K562 (cell line): ENCODE results near the gene BTBD18. TPM values are rescaled to one million over a fixed set of nuclear protein-coding genes. Genes with fewer than 3 reads are reported as not detected.
A peak's percentile ranks its signal among the peaks of the same experiment; 100 is the strongest.

Experiments used
- ARID1B ChIP-seq: fragments of 450-650 bp; IDR thresholded peaks from 2 replicates; pipeline ENCODE4 v1.6.1; 2016; ENCODE audit warnings: antibody characterized with exemption, mild to moderate bottlenecking, inconsistent platforms
- ARNT ChIP-seq, 2 experiments: fragments of 450-650 bp; IDR thresholded peaks; 2 replicates each; pipeline ENCODE4 v1.6.1; 2016; ENCODE audit warnings: mild to moderate bottlenecking in 1 of 2
- CHD1 ChIP-seq: fragments of 200-600 bp; sonication (generic); IDR thresholded peaks from one replicate; pipeline ENCODE4 v1.6.1; 2012; ENCODE audit warnings: mild to moderate bottlenecking, moderate library complexity, low read length, inconsistent platforms
- CREBBP ChIP-seq: IDR thresholded peaks from one replicate; pipeline ENCODE4 v1.6.1; 2012; ENCODE audit warnings: low read depth, mild to moderate bottlenecking, control low read depth, inconsistent platforms, low read length
- CSDE1 ChIP-seq, 2 experiments: fragments of 450-650 bp; IDR thresholded peaks; 2 replicates each; pipeline ENCODE4 v1.6.1; 2016; ENCODE audit warnings: mild to moderate bottlenecking in 1 of 2
- HLTF ChIP-seq: fragments of 450-650 bp; IDR thresholded peaks from 2 replicates; pipeline ENCODE4 v1.6.1; 2016
- IFI16 ChIP-seq: fragments of 250-450 bp; sonication (Bioruptor Pico); IDR thresholded peaks from 2 replicates; pipeline ENCODE4 v2.1.2; 2022; ENCODE audit warnings: mild to moderate bottlenecking, inconsistent platforms
- KAT2B ChIP-seq: IDR thresholded peaks from one replicate; pipeline ENCODE4 v1.6.1; 2012; ENCODE audit warnings: low read depth, mild to moderate bottlenecking, control low read depth, inconsistent platforms, low read length, moderate library complexity
- KAT7 ChIP-seq: sonication (generic); formaldehyde crosslinking; IDR thresholded peaks from 2 replicates; pipeline ENCODE4 v1.8.0; 2022; ENCODE audit warnings: missing genetic modification reagents, mild to moderate bottlenecking, borderline replicate concordance
- KAT8 ChIP-seq: fragments of 450-650 bp; IDR thresholded peaks from 2 replicates; pipeline ENCODE4 v1.6.1; 2016; ENCODE audit warnings: low read depth, mild to moderate bottlenecking
- KDM5B ChIP-seq: fragments of 200-600 bp; sonication (generic); IDR thresholded peaks from 2 replicates; pipeline ENCODE4 v1.6.1; 2012; ENCODE audit warnings: low read depth, mild to moderate bottlenecking, moderate library complexity, low read length, control low read depth, inconsistent platforms; ENCODE audit not compliant: insufficient replicate concordance
- MYC ChIP-seq, 2 experiments: fragments of 250-450 bp in 1 of 2; sonication (Bioruptor Pico) in 1 of 2; IDR thresholded peaks; 2 replicates each; pipeline versions ENCODE4 v1.5.1 to v1.6.1; 2012 to 2021; ENCODE audit warnings: low read depth in 2 of 2, borderline replicate concordance in 1 of 2, improper control_type of control experiment in 1 of 2, low read length in 1 of 2, mild to moderate bottlenecking in 1 of 2, moderate library complexity in 1 of 2
- NCOA1 ChIP-seq: fragments of 450-650 bp; IDR thresholded peaks from 2 replicates; pipeline ENCODE4 v1.6.1; 2016; ENCODE audit warnings: low read depth
- NFIC ChIP-seq: fragments of 450-650 bp; IDR thresholded peaks from 2 replicates; pipeline ENCODE4 v1.6.1; 2017; ENCODE audit warnings: mild to moderate bottlenecking, inconsistent platforms
- PHB2 ChIP-seq: fragments of 450-650 bp; IDR thresholded peaks from 2 replicates; pipeline ENCODE4 v1.6.1; 2017; ENCODE audit warnings: low read depth
- POLR2H ChIP-seq: IDR thresholded peaks from 2 replicates; pipeline ENCODE4 v1.6.1; 2016; ENCODE audit warnings: missing genetic modification characterization, low read depth, mild to moderate bottlenecking, control low read depth, missing compliant biosample characterization, moderate library complexity
- SIN3A ChIP-seq, 2 experiments: fragments of 150-350 bp in 1 of 2; IDR thresholded peaks; 2 replicates each; pipeline ENCODE4 v1.6.1; 2011 to 2016; ENCODE audit warnings: borderline replicate concordance in 2 of 2, low read depth in 2 of 2, low read length in 2 of 2, mild to moderate bottlenecking in 2 of 2, moderate library complexity in 2 of 2; ENCODE audit not compliant: control insufficient read depth in 1 of 2
- SMARCA5 ChIP-seq: fragments of 450-650 bp; IDR thresholded peaks from 2 replicates; pipeline ENCODE4 v1.6.1; 2016
- SPI1 ChIP-seq: IDR thresholded peaks from 2 replicates; pipeline ENCODE4 v1.6.1; 2011; ENCODE audit warnings: low read depth, low read length, control low read depth, borderline replicate concordance
- TCF3 ChIP-seq: sonication (generic); formaldehyde crosslinking; IDR thresholded peaks from 2 replicates; pipeline ENCODE4 v1.4.0; 2020; ENCODE audit warnings: mild to moderate bottlenecking, missing genetic modification reagents
- ZNF239 ChIP-seq: fragments of 250-450 bp; sonication (Bioruptor Pico); IDR thresholded peaks from 2 replicates; pipeline ENCODE4 v1.4.0; 2020; ENCODE audit warnings: mild to moderate bottlenecking
- ZNF316 ChIP-seq: fragments of 450-650 bp; IDR thresholded peaks from 2 replicates; pipeline ENCODE4 v1.6.1; 2016
- polyA plus RNA-seq, 8 experiments: library from polyadenylated mRNA; depleted of rRNA in 4 of 8; stranded (reverse) in 5 of 8; unstranded in 3 of 8; fragments of >200 nt; fragmentation: Nextera tagmentation in 2 of 8; fragmentation: Illumina TruSeq in 1 of 8; extraction: Ambion mirVana in 2 of 8; extraction: Trizol in 1 of 8; gene quantifications; 2 replicates each; pipeline versions ENCODE4 v1.2.1 to v1.2.3, GENCODE V29; 2011 to 2014; ENCODE audit warnings: inconsistent platforms in 1 of 8, missing spikeins in 1 of 8
- total RNA-seq, 7 experiments: library from RNA; depleted of rRNA in 6 of 7; stranded (reverse); fragments of >200 nt in 6 of 7; fragmentation: Illumina TruSeq in 2 of 7; extraction: Trizol in 2 of 7; gene quantifications; 2 replicates each; pipeline versions ENCODE4 v1.2.1 to v1.2.3, GENCODE V29; 2011 to 2021; ENCODE audit warnings: low replicate concordance in 1 of 7
- TF ChIP-seq, protein P1 (sequence below): fragments of 250-450 bp; sonication (Bioruptor Pico); IDR thresholded peaks from 2 replicates; pipeline ENCODE4 v1.6.1; 2021; ENCODE audit warnings: mild to moderate bottlenecking
- TF ChIP-seq, protein P2 (sequence below), 2 experiments: fragments of 450-650 bp in 1 of 2; IDR thresholded peaks; 2 replicates each; pipeline ENCODE4 v1.6.1; 2011 to 2017; ENCODE audit warnings: low read depth in 2 of 2, antibody characterized with exemption in 1 of 2, borderline replicate concordance in 1 of 2, low read length in 1 of 2, mild to moderate bottlenecking in 1 of 2, mixed read lengths in 1 of 2; ENCODE audit not compliant: control insufficient read depth in 1 of 2

Gene BTBD18
- total and polyA plus RNA-seq, 9 of the 15 experiments (the other 6 are each of a cell fraction or from before 2014, with no cell fraction given) = 0.06 TPM; not detected in 8

DNA sequence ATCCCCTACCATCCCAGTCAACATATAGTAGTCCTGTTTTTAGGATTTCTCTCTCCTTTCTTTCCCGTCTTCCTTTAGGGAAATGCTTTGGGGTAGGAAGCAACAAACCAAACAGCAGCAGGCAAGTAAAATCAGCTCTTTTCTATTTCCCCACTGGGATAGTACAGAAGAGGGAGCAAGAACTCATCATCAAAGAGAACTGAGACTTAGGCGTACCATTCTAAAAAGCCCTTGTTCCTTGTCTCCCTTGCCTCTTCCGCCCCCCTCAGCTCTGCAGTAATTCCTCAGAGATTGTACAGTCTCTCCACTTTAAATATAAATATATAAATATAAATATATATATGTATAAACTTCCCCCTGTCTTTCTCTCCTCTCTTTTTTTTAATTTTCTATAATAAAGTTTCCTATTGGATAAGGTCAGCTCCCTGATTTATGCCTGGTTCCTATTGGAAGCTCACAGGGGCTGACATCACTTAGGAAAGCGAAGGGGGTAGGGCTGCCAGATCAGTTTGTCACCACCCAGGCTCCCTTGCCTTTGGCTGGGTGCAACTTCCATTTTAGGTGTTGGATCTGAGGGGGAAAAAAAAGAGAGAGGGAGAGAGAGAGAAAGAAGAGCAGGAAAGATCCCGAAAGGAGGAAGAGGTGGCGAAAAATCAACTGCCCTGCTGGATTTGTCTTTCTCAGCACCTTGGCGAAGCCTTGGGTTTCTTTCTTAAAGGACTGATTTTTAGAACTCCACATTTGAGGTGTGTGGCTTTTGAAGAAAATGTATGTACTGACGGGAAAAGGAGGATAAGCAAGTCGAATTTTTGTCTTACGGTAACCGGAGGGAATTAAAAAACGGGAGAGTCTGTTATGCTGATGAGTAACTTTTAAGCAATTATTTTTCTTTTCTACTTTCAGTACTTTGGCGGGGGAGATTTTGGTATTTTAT, 9.9 kb upstream of the BTBD18 start, which contains the start of gene CTNND1 (continued):
- 0 out of 2 replicates have a peak, but pooled peaks have one; percentile 9 for TF ChIP-seq TCF3
- TF ChIP-seq KAT2B = no peak
- TF ChIP-seq CHD1 = no peak
- TF ChIP-seq ZNF239 = no peak
- TF ChIP-seq SIN3A (IDR thresholded peaks at IDR 0.05; ENCODE audit: borderline replicate concordance in 2 of 2, control insufficient read depth in 1 of 2, low read depth in 2 of 2, low read length in 2 of 2) = peak; percentile 24 to 36; a peak in 1 of 4 replicates
- TF ChIP-seq SMARCA5 = no peak
- TF ChIP-seq ARNT (IDR thresholded peaks at IDR 0.05) = peak; percentile 70 to 72; a peak in 3 of 4 replicates
- no peak for TF ChIP-seq KAT7 (CRISPR knock-in tag)
- TF ChIP-seq CREBBP = no peak
- TF ChIP-seq CSDE1 (IDR thresholded peaks at IDR 0.05) = no peak
- TF ChIP-seq HLTF = 0 out of 2 replicates have a peak, but pooled peaks have one; percentile 28
- 0 out of 2 replicates have a peak, but pooled peaks have one; percentile 25 for TF ChIP-seq NCOA1
- peak; percentile 65 for TF ChIP-seq NFIC
- TF ChIP-seq IFI16 (CRISPR knock-in tag) = no peak
- peak; percentile 73 for TF ChIP-seq KDM5B
- peak; percentile 90 for TF ChIP-seq KAT8
- TF ChIP-seq, protein P1, sequence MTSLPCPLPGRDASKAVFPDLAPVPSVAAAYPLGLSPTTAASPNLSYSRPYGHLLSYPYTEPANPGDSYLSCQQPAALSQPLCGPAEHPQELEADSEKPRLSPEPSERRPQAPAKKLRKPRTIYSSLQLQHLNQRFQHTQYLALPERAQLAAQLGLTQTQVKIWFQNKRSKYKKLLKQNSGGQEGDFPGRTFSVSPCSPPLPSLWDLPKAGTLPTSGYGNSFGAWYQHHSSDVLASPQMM = no peak
- TF ChIP-seq SPI1 = no peak
- TF ChIP-seq ZNF316 = peak; percentile 79
- TF ChIP-seq ARID1B = peak; percentile 16; the same call in 1 of the 2 replicates
- peak; percentile 58; the same call in 1 of the 2 replicates for TF ChIP-seq MYC (IDR thresholded peaks at IDR 0.05; ENCODE audit: low read depth, low read length)
- TF ChIP-seq MYC (CRISPR knock-in tag; IDR thresholded peaks at IDR 0.05; ENCODE audit: borderline replicate concordance, low read depth) = no peak
- TF ChIP-seq POLR2H (tag) = peak; percentile 94
- TF ChIP-seq PHB2 = no peak
- TF ChIP-seq, protein P2, sequence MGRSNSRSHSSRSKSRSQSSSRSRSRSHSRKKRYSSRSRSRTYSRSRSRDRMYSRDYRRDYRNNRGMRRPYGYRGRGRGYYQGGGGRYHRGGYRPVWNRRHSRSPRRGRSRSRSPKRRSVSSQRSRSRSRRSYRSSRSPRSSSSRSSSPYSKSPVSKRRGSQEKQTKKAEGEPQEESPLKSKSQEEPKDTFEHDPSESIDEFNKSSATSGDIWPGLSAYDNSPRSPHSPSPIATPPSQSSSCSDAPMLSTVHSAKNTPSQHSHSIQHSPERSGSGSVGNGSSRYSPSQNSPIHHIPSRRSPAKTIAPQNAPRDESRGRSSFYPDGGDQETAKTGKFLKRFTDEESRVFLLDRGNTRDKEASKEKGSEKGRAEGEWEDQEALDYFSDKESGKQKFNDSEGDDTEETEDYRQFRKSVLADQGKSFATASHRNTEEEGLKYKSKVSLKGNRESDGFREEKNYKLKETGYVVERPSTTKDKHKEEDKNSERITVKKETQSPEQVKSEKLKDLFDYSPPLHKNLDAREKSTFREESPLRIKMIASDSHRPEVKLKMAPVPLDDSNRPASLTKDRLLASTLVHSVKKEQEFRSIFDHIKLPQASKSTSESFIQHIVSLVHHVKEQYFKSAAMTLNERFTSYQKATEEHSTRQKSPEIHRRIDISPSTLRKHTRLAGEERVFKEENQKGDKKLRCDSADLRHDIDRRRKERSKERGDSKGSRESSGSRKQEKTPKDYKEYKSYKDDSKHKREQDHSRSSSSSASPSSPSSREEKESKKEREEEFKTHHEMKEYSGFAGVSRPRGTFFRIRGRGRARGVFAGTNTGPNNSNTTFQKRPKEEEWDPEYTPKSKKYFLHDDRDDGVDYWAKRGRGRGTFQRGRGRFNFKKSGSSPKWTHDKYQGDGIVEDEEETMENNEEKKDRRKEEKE (IDR thresholded peaks at IDR 0.05; ENCODE audit: borderline replicate concordance in 1 of 2, control insufficient read depth in 1 of 2, low read depth in 2 of 2, low read length in 1 of 2) = no peak
